Activated B cell treated with CpG ODN at 0.5 μM for 24 hours (primary cell): Measurements from ENCODE around the gene NKAPD1. TPM values are rescaled to one million over a fixed set of nuclear protein-coding genes. Genes with fewer than 3 reads are reported as not detected.
"Not testable (repeated sequence)": the region's sequence is repeated elsewhere in the genome, so short reads cannot be mapped to it uniquely, and the experiment has no call there.

Source experiments
- ATAC-seq: fragments of 200-7000 bp; cut with Tn5 transposase; one replicate; pipeline ENCODE4 v1.10.0; 2021; ENCODE audit warnings: low read depth, mild to moderate bottlenecking, moderate library complexity
- CTCF ChIA-PET: fragments of 350-600 bp; sonication (Branson Sonifier 250); formaldehyde crosslinking; loops from one replicate; lab custom pipeline; 2021; ENCODE audit warnings: antibody characterized with exemption; lab: Charles Lee
- POLR2A ChIA-PET: fragments of 350-600 bp; sonication (Branson Sonifier 250); formaldehyde crosslinking; loops from one replicate; lab custom pipeline; 2021; ENCODE audit warnings: antibody characterized with exemption; lab: Charles Lee
- DNase-seq: peaks from one replicate; pipeline ENCODE4 v3.0.0; 2022
- H3K27ac Mint-ChIP-seq: one replicate; pipeline ENCODE4 v1.8.0; 2020; ENCODE audit warnings: mixed read lengths
- H3K27me3 Mint-ChIP-seq: one replicate; pipeline ENCODE4 v1.8.0; 2021; ENCODE audit warnings: mixed read lengths
- H3K36me3 Mint-ChIP-seq: one replicate; pipeline ENCODE4 v1.8.0; 2021; ENCODE audit warnings: low read depth, mixed read lengths
- H3K4me1 Mint-ChIP-seq: one replicate; pipeline ENCODE4 v1.8.0; 2021; ENCODE audit warnings: mixed read lengths
- H3K4me3 Mint-ChIP-seq: one replicate; pipeline ENCODE4 v1.8.0; 2020; ENCODE audit warnings: mild to moderate bottlenecking, mixed read lengths
- H3K9me3 Mint-ChIP-seq: one replicate; pipeline ENCODE4 v1.8.0; 2020; ENCODE audit warnings: mixed read lengths
- CTCF ChIP-seq: fragments of 200-600 bp; IDR thresholded peaks from one replicate; pipeline ENCODE4 v1.8.0; 2022; ENCODE audit warnings: antibody characterized with exemption, mild to moderate bottlenecking
- intact Hi-C: fragments of 100-400 bp; cut with micrococcal nuclease; formaldehyde crosslinking; loops from one replicate; pipeline ENCODE4 v1.15.1; 2024
- total RNA-seq: library from RNA; stranded (reverse); gene quantifications from 2 replicates; pipeline ENCODE4 v1.2.3, GENCODE V29; 2022

The NKAPD1 gene
- total RNA-seq, 1 donor from 2014 or later, result 24.0 TPM

- peak within 1 kb of the TSS; percentile 100 for H3K4me3 Mint-ChIP-seq
- ChIA-PET POLR2A (interaction anchor here (0.6 to 2.0 kb wide), 15 partner anchors 9 to 1994 kb away, joined by 3 to 20 read pairs (median 4); partner anchors contain the start of genes ALG9, NKAPD1 and PIH1D2), CTCF (interaction anchor here (0.9 to 2.0 kb wide), 8 partner anchors 84 to 1203 kb away, joined by 3 to 5 read pairs (median 3); no protein-coding TSS in a partner anchor)
- peaks cover 45% of the 10 kb centered on the region for H3K4me1 Mint-ChIP-seq
- H3K9me3 Mint-ChIP-seq, result no peaks in the 10 kb centered on the region
- H3K27me3 Mint-ChIP-seq, result no peaks in the 10 kb centered on the region
- no peak for TF ChIP-seq CTCF
- intact Hi-C loops, result loop anchor here (1.0 to 5.0 kb wide), 9 partner anchors 12 to 484 kb away; partner anchors contain the start of genes CFAP68, DLAT, FDXACB1 and NKAPD1
- H3K27ac Mint-ChIP-seq, result peak within 1 kb of the TSS; percentile 97
- DNase-seq, result peak; percentile 88
- H3K36me3 Mint-ChIP-seq, result peaks cover 90% of the 10 kb centered on the region
- peak; percentile 88 for ATAC-seq
These were observed 12.5 kb downstream of the NKAPD1 start, which contains the start of the genes SDHD and TIMM8B for GRCh38 chr11:112086422-112087191. TSS of gene SDHD (plus strand) at chr11:112086873. CDS start at chr11:112086908, 35 bp downstream. TSS of gene TIMM8B (minus strand) at chr11:112086756. CDS start at chr11:112086723, 33 bp downstream.

GRCh38 chr11:112087212-112087611 is 13.1 kb downstream of the NKAPD1 start:
- Mint-ChIP-seq H3K36me3 (peaks cover 94% of the 10 kb centered on the region), H3K4me3 (peak overlapping the region; percentile 100), H3K27me3 (no peaks in the 10 kb centered on the region), H3K27ac (peak overlapping the region; percentile 97), H3K4me1 (peaks cover 45% of the 10 kb centered on the region), H3K9me3 (no peaks in the 10 kb centered on the region)
- ChIA-PET POLR2A (interaction anchor here (0.6 to 2.0 kb wide), 12 partner anchors 12 to 1994 kb away, joined by 3 to 20 read pairs (median 5); partner anchors contain the start of genes ALG9, NKAPD1 and PIH1D2), CTCF (interaction anchor here (0.9 to 2.0 kb wide), 6 partner anchors 149 to 1202 kb away, joined by 3 to 5 read pairs (median 4); no protein-coding TSS in a partner anchor)
- intact Hi-C loops, result loop anchor here (2.0 to 5.0 kb wide), 2 partner anchors 35 to 484 kb away; partner anchors contain the start of gene SIK2
- DNase-seq, result no peak
- no peak for ATAC-seq
- TF ChIP-seq CTCF, result no peak

GRCh38 chr11:112095302-112095701 is 21.2 kb downstream of the NKAPD1 start:
- ATAC-seq, H3K27ac Mint-ChIP-seq, POLR2A ChIA-PET, H3K27me3 Mint-ChIP-seq, H3K9me3 Mint-ChIP-seq, H3K4me1 Mint-ChIP-seq, CTCF ChIA-PET, H3K4me3 Mint-ChIP-seq, intact Hi-C loops, DNase-seq: not testable (repeated sequence)
- peaks cover 69% of the 10 kb centered on the region for H3K36me3 Mint-ChIP-seq

- no peaks in the 10 kb centered on the region for H3K4me1 Mint-ChIP-seq
- ChIA-PET POLR2A (interaction anchor here (0.7 kb wide), 1 partner anchor 10 kb away, joined by 3 read pairs; the partner anchor contains the start of genes SDHD and TIMM8B), CTCF (no interaction called here)
- H3K27me3 Mint-ChIP-seq, result no peaks in the 10 kb centered on the region
- intact Hi-C loops, result no loop called here
- ATAC-seq (no peak), DNase-seq (no peak)
- peaks cover 62% of the 10 kb centered on the region for H3K36me3 Mint-ChIP-seq
- H3K9me3 Mint-ChIP-seq, result no peaks in the 10 kb centered on the region
- TF ChIP-seq CTCF, result no peak
- no peak overlapping the region for H3K4me3 Mint-ChIP-seq
- H3K27ac Mint-ChIP-seq, result no peak overlapping the region
These were observed 22.1 kb downstream of the NKAPD1 start for GRCh38 chr11:112096194-112096593.

GRCh38 chr11:112097734-112098528 is 23.8 kb downstream of the NKAPD1 start:
- no peak for DNase-seq
- POLR2A ChIA-PET, result no interaction called here
- CTCF ChIA-PET, result interaction anchor here (1.1 kb wide), 1 partner anchor 16 kb away, joined by 3 read pairs; no protein-coding TSS in a partner anchor
- Mint-ChIP-seq H3K27ac (no peak overlapping the region), H3K4me1 (no peaks in the 10 kb centered on the region), H3K9me3 (no peaks in the 10 kb centered on the region), H3K4me3 (no peak overlapping the region), H3K27me3 (no peaks in the 10 kb centered on the region), H3K36me3 (peaks cover 46% of the 10 kb centered on the region)
- no peak for ATAC-seq
- intact Hi-C loops, result no loop called here
- TF ChIP-seq CTCF, result no peak
